K562 (cell line): ENCODE data around the gene FOXJ3. TPM values are rescaled to one million over a fixed set of nuclear protein-coding genes. Genes with fewer than 3 reads are reported as not detected.

Experiments
- ATAC-seq: fragments of 200-7000 bp; cut with Tn5 transposase; 3 replicates; pipeline ENCODE4 v1.9.1; 2020; ENCODE audit warnings: moderate library complexity
- BruUV-seq: library from RNA; stranded (reverse); fragments of 400-500 nt; replicated peaks from 2 replicates; lab custom pipeline; 2021; lab: Mats Ljungman, UMichigan
- CTCF ChIA-PET: fragments of 300-600 bp; formaldehyde crosslinking; extraction: SDS; loops from one replicate; lab custom pipeline; 2021; ENCODE audit warnings: low intra/inter-chr PET ratio; lab: Yijun Ruan, JAX
- POLR2A ChIA-PET: fragments of 300-600, 350-650 bp; sonication (Branson Sonifier 250); formaldehyde crosslinking; extraction: SDS; loops from one replicate; lab custom pipeline; 2021; ENCODE audit warnings: antibody characterized with exemption, inconsistent platforms; lab: Yijun Ruan, JAX
- DNase-seq, 4 experiments: peaks; one replicate each; pipeline versions ENCODE4 v3.0.0 to v3.0.0-alpha.2; 2011 to 2018; ENCODE audit warnings: low spot score in 3 of 4, mixed read lengths in 3 of 4; ENCODE audit errors: extremely low read depth in 1 of 4
- FAIRE-seq: peaks from 2 replicates; lab custom pipeline; 2011; peaks lifted over from hg19 to GRCh38; lab: Jason Lieb, UNC
- H2AFZ ChIP-seq: 2 replicates; pipeline ENCODE4 v1.6.0; 2011; ENCODE audit warnings: low read depth, low read length, control low read depth, inconsistent platforms
- H3K27ac ChIP-seq: fragments of 200-600 bp; 3 replicates; pipeline ENCODE4 v1.8.0; 2011; ENCODE audit warnings: low read depth, mild to moderate bottlenecking, control low read depth, inconsistent platforms, low read length, moderate library complexity, mixed read lengths; ENCODE audit errors: extremely low read depth
- H3K27me3 ChIP-seq, 2 experiments: fragments of 300-600 bp in 1 of 2; 2 replicates in 1 of 2; 3 replicates in 1 of 2; pipeline versions ENCODE4 v1.6.0 to v1.8.0; 2011; ENCODE audit warnings: inconsistent platforms in 2 of 2, low read length in 2 of 2, mild to moderate bottlenecking in 1 of 2, mixed read lengths in 1 of 2, moderate library complexity in 1 of 2; ENCODE audit not compliant: control insufficient read depth in 2 of 2, insufficient read depth in 2 of 2
- H3K36me3 ChIP-seq: fragments of 300-600 bp; 3 replicates; pipeline ENCODE4 v1.8.0; 2011; ENCODE audit warnings: mild to moderate bottlenecking, low read length, inconsistent platforms; ENCODE audit not compliant: control insufficient read depth, insufficient read depth
- H3K4me1 ChIP-seq, 2 experiments: fragments of 200-600 bp in 1 of 2; replicated peaks in 1 of 2; 2 replicates in 1 of 2; 3 replicates in 1 of 2; pipeline versions ENCODE4 v1.5.1 to v1.8.0; 2011; ENCODE audit warnings: inconsistent platforms in 2 of 2, low read length in 2 of 2, mild to moderate bottlenecking in 1 of 2, mixed read lengths in 1 of 2, moderate library complexity in 1 of 2; ENCODE audit not compliant: control insufficient read depth in 2 of 2, insufficient read depth in 2 of 2
- H3K4me2 ChIP-seq: 2 replicates; pipeline ENCODE4 v1.6.1; 2011; ENCODE audit warnings: low read length, control low read depth, inconsistent platforms, mixed read lengths; ENCODE audit not compliant: insufficient read depth
- H3K4me3 ChIP-seq: fragments of 200-600 bp; sonication (generic), shearing (Covaris generic); 2 replicates; pipeline ENCODE4 v1.5.1; 2016; ENCODE audit warnings: control low read depth, inconsistent platforms
- H3K79me2 ChIP-seq: fragments of 200-600 bp; 3 replicates; pipeline ENCODE4 v1.8.0; 2011; ENCODE audit warnings: low read length, inconsistent platforms; ENCODE audit not compliant: control insufficient read depth, insufficient read depth
- H3K9ac ChIP-seq, 2 experiments: 2 replicates each; pipeline versions ENCODE4 v1.6.0 to v1.6.1; 2011; ENCODE audit warnings: low read depth in 2 of 2, low read length in 2 of 2, control low read depth in 1 of 2, inconsistent platforms in 1 of 2, mild to moderate bottlenecking in 1 of 2, mixed read lengths in 1 of 2; ENCODE audit not compliant: insufficient read depth in 1 of 2
- H3K9me1 ChIP-seq: one replicate; pipeline ENCODE4 v1.6.0; 2011; ENCODE audit warnings: inconsistent platforms, mild to moderate bottlenecking, low read length, moderate library complexity; ENCODE audit not compliant: control insufficient read depth, insufficient read depth
- H3K9me3 ChIP-seq: replicated peaks from 2 replicates; pipeline ENCODE4 v1.5.1; 2011; ENCODE audit warnings: low read depth, low read length, inconsistent platforms; ENCODE audit not compliant: control insufficient read depth, insufficient read depth
- H4K20me1 ChIP-seq: replicated peaks from 2 replicates; pipeline ENCODE4 v1.6.1; 2011; ENCODE audit warnings: low read length, inconsistent platforms, mixed read lengths; ENCODE audit not compliant: control insufficient read depth, insufficient read depth
- MXD1 ChIP-seq: fragments of 250-450 bp; sonication (Bioruptor Pico); IDR thresholded peaks from 2 replicates; pipeline ENCODE4 v1.8.0; 2021; ENCODE audit warnings: borderline replicate concordance, mild to moderate bottlenecking, moderate library complexity; ENCODE audit not compliant: poor library complexity, severe bottlenecking
- PHB ChIP-seq: fragments of 250-450 bp; sonication (Bioruptor Pico); IDR thresholded peaks from 2 replicates; pipeline ENCODE4 v1.5.0; 2021
- ZBTB26 ChIP-seq: fragments of 450-650 bp; formaldehyde crosslinking; IDR thresholded peaks from 2 replicates; pipeline ENCODE4 v1.4.0; 2022; ENCODE audit warnings: missing genetic modification characterization
- ZNF436 ChIP-seq: fragments of 250-450, 450-650 bp; sonication (Bioruptor Pico); formaldehyde crosslinking; IDR thresholded peaks from 2 replicates; pipeline ENCODE4 v1.7.0; 2020; ENCODE audit warnings: mild to moderate bottlenecking
- WGBS: fragments of 100-300 bp; shearing (Covaris generic); methylation state at CpG from one replicate; pipeline ENCODE4 v1.1.6; 2016; ENCODE audit warnings: low coverage, mixed read lengths; ENCODE audit not compliant: insufficient coverage; ENCODE audit errors: missing lambda C conversion rate; 5-methylcytosine and 5-hydroxymethylcytosine counted together
- in situ Hi-C: fragments of 300-500 bp; cut with MboI; formaldehyde crosslinking; loops from 4 replicates; pipeline ENCODE4 v1.15.0; 2018; ENCODE audit warnings: inconsistent platforms, mixed read lengths
- intact Hi-C: fragments of 100-400 bp; cut with micrococcal nuclease; formaldehyde crosslinking; loops from 2 replicates; pipeline ENCODE4 v1.14.2; 2022
- polyA plus RNA-seq, 8 experiments: library from polyadenylated mRNA; depleted of rRNA in 4 of 8; stranded (reverse) in 5 of 8; unstranded in 3 of 8; fragments of >200 nt; fragmentation: Nextera tagmentation in 2 of 8; fragmentation: Illumina TruSeq in 1 of 8; extraction: Ambion mirVana in 2 of 8; extraction: Trizol in 1 of 8; gene quantifications; 2 replicates each; pipeline versions ENCODE4 v1.2.1 to v1.2.3, GENCODE V29; 2011 to 2014; ENCODE audit warnings: inconsistent platforms in 1 of 8, missing spikeins in 1 of 8
- total RNA-seq, 7 experiments: library from RNA; depleted of rRNA in 6 of 7; stranded (reverse); fragments of >200 nt in 6 of 7; fragmentation: Illumina TruSeq in 2 of 7; extraction: Trizol in 2 of 7; gene quantifications; 2 replicates each; pipeline versions ENCODE4 v1.2.1 to v1.2.3, GENCODE V29; 2011 to 2021; ENCODE audit warnings: low replicate concordance in 1 of 7

The FOXJ3 gene
- total and polyA plus RNA-seq, 9 of the 15 experiments (the other 6 are each of a cell fraction or from before 2014, with no cell fraction given) = 8.7 to 35.3 (median 23.4) TPM

GRCh38 chr1:42228938-42229337, 106.1 kb downstream of the FOXJ3 start:
- TF ChIP-seq ZNF436 = no peak
- no peak for TF ChIP-seq ZBTB26
- TF ChIP-seq PHB (CRISPR knock-in tag) = no peak
- TF ChIP-seq MXD1 (CRISPR knock-in tag) = no peak
- TF ChIP-seq, all 486 proteins: peak for 0
- intact Hi-C loops (no loop called here), in situ Hi-C loops (no loop called here)
- H3K9ac ChIP-seq = no peak overlapping the region
- no peak overlapping the region for H3K4me2 ChIP-seq
- ATAC-seq (peak; percentile 28; the same call in 1 of the 3 replicates), DNase-seq (no peak), FAIRE-seq (no peak)
- no peak overlapping the region for H3K27ac ChIP-seq
- 63% methylated on average over 6 of the region's 6 CpGs for WGBS
- no peaks in the 10 kb centered on the region for H3K9me3 ChIP-seq
- peaks cover 31% of the 10 kb centered on the region for H3K79me2 ChIP-seq
- no peak overlapping the region for H2AFZ ChIP-seq
- no peak overlapping the region for H3K4me3 ChIP-seq
- no peaks in the 10 kb centered on the region for H3K36me3 ChIP-seq
- H3K9me1 ChIP-seq = peaks cover 3% of the 10 kb centered on the region
- H3K27me3 ChIP-seq = no peaks in the 10 kb centered on the region
- CTCF ChIA-PET = no interaction called here
- POLR2A ChIA-PET = no interaction called here
- H3K4me1 ChIP-seq = no peaks in the 10 kb centered on the region
- BruUV-seq = no TSS peak
- no peaks in the 10 kb centered on the region for H4K20me1 ChIP-seq
